CD4-positive, alpha-beta T cell treated with Interleukin-2 at 100 ng/mL for 4 hours (primary cell): ENCODE measurements around the gene KMO.

Experiments used
- DNase-seq: peaks from one replicate; pipeline ENCODE4 v3.0.0-alpha.2; 2020; ENCODE audit warnings: low spot score

Gene KMO

GRCh38 chr1:241532162-241532531, at the start of gene KMO:
KMO (plus strand) TSS chr1:241532378; CDS start chr1:241532445, 67 bp downstream.
- no peak for DNase-seq

DNA sequence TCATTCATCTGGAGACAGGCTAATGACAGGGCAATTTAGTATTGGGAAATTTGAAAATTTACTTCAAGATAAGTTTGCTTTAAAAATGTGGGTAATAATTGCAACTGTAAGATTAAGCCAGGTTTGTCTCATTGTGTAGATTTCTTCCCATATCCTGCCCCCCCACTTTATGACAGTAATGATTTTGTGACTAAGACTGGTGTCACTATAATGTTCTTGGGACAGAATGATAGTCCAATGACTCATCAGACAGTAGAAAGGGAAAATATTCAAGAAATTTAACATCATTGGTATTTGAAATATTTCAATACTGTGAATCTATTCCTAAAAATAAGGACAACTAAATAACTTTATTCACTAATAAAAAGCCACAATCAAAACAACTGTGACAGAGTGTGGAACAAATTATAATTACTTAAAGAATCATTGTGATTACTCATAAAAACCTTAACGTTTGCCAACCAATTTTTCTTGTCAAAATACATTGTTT, 49.4 kb upstream of the KMO start:
- no peak for DNase-seq

DNA sequence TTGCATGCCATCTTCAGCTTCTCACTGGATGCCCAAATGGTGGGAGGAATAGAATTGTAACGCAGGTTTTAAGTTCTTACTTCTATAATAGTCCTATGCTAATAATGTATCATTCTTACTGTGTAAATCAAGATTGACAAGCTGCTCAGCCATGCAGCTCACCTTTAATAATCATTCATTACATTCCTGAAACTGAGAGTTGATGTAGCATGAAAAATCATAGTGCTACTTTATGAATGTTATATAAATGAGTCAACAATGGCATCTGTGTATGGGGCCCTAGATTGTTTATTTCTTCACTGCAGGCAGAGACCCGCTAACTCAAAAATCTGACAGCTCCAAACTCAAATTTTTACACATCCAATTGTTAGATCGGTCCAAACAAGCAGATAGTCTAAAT, 47.0 kb upstream of the KMO start:
- no peak for DNase-seq

GRCh38 chr1:241485554-241485992, 46.6 kb upstream of the KMO start:
- DNase-seq: no peak

DNA sequence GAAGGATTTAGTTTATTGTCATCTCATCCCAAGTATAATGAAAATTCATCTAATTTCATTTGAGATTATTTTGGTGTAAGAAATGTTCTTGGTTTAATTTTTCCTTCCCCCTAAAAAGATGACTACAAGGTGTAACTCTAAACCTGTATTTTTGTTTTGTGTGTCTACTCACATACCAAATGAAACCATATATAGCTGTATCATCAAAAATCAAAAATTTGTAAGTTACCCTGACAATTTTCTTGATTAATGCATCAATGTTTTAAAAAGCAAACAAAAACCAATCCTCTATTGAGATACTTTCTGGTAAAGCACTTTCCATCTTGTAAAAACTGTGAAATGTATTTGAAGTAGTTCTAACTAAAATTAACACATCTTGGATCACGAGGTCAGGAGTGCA, 43.4 kb upstream of the KMO start:
- DNase-seq: no peak

DNA sequence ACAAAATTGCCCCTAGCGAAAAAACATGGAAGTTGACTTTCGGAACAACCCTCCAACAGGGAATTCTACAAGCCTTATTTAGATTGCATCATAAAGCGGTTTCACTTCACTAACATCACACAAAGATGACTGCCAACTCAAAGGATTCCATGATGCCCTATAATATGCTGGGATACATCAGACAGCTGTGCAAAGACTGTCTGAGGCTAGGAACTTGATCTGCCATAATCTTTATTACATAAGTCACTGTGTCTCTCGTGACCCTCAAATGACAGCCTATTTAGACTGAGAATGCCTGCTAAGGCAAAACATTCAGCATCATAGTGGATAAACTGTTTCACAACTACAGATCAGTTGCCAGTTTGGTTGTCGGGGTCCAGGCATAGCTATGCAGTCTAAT, 36.4 kb upstream of the KMO start:
- no peak for DNase-seq

- DNase-seq: no peak
These were observed 32.3 kb upstream of the KMO start for GRCh38 chr1:241499910-241500309.

DNA sequence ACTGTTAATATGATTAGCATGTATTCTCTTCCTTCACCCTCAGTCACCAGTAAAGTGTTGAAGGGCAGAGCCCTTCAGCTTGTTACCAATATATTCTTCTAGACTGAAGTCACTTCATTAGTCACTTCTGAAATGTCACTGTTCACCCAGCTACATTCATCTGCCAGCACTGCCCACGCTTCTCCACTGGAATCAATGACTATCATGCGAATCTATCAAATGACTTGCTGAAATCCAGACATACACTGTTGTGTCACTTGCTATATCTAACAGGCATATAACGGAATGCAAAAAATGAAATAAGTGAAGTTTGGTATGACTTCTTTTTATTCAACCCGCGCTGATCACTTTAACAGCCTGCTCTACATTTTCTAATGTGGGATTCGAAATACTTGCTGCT, 28.7 kb upstream of the KMO start:
- no peak for DNase-seq

DNA sequence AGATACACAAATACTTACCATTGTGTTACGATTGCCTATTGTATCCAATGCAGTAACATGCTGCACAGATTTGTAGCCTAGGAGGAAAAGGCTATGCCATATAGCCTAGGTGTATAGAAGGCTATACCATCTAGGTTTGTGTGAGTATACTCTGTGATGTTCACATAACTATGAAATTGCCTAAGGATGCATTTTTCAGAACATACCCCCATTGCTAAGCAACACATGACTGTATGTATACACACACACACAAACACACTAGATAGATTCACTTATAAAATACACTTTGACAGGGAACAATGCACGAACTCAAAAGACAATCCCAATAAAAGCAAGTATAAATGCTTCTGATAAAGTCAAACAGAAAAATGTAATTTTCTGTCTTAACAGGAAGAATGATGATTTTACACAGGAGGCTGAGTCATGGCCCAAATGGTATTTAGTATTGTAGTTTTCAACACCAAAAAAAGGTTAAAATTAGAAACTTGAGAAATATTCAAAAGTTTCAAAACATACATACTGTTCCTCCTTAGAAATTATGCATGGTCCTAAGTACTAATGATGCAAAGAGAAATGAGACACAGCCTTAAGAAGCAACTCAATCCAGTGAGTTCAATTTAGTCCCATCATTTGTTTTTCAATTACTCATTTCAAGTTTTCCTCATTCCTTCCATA, 24.9 kb upstream of the KMO start:
- DNase-seq: no peak

DNA sequence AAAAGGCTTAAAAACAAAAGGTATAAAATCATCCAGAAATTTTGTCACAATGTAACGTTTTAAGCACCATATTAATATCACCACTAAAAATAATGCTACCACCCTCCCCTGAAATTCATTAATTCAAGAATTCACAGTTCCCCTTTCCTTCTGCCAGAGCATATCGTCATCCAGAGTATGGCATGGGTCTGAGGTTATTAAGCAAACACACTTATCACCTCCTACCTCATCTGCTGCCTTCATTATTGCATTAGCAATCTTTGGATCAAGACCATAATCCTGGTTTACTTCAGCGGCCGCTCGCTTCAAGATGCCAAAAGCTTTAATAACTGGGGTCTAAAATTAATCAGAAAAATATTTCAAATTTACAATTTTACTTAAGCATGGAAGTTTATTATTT, 18.8 kb upstream of the KMO start:
- no peak for DNase-seq

DNA sequence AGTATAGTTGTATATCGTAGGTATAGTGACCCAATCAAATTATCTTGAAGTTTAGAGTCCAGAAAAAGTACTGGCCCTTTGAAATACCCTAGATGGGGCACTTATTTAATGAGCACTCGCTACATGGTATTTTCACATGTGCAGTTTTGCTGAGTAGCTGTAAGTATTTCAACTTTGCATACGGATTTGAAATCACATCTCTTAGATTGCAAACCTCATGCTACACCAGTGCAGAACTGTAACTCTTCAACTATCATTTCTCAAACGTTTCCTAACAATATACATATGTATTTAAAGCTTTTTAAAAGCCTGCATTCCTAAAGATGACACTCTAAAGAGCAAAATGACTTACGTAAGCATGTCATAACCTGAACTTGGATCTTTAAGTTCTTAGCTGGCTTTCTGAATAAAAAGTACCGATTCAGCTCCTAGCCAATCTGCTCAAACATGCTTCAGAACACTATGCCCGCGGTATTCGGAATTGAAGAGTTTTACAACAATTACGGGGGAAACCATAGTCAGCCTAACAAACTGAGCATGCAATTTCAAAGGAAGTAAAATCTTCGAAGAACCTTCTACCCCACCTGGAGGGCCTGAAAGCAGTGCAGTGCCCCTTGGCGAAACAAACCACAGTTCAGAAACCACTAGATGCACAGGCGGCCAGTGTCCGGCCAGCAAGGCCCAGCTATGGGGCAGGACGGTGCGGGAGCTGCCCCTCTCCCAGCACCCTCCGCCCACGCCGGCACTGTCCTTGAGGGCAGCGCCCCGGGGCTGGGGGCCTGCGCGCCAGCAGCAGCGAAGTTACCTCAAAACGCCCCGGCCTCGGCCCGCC, 13.5 kb upstream of the KMO start:
- DNase-seq: no peak

- peak; percentile 97 for DNase-seq
These were observed 12.7 kb upstream of the KMO start, which contains the start of gene FH for GRCh38 chr1:241519308-241520079. FH (minus strand) TSS chr1:241519755; CDS start chr1:241519722, 33 bp downstream.

GRCh38 chr1:241520080-241520465, 12.1 kb upstream of the KMO start:
- no peak for DNase-seq

DNA sequence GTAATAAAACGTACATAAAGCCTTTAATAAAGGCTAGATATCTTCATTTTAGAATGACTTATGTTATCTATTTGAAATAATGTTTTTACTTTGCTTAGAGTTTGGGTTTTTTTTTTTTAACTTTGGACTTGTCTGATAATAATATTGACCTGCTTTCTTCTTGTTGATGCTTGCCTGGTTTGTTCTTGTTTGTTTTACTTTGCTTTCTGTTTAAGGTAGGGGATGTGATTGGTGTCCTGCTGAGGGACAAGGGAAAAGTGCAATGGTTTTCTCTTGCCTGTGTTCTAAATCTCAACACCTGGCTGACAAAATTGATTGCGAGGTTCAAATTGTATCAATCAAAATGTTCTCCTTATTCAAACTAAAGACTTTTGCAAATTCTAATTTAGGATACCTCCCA, 10.5 kb upstream of the KMO start:
- no peak for DNase-seq

- no peak for DNase-seq
These were observed 7.2 kb upstream of the KMO start for GRCh38 chr1:241525026-241525425.

DNA sequence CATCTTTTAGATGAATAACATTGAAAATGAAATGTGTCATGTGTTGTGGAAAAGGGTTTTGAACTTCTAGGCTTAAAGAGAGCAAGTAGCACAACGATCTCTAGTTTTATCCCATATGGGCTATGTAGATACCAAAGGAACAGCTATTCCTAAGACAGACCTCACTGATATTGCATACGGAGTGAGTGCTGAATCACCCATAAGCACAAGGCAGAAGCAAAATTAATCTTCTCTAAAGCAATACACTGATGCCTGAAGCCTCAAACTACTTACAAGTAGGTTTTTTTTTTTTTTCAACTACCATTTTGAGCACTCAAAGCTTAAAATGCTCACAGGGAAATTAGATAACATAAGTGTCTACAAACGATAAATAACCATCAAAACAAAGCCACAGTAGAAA, 5.0 kb upstream of the KMO start:
- no peak for DNase-seq

DNA sequence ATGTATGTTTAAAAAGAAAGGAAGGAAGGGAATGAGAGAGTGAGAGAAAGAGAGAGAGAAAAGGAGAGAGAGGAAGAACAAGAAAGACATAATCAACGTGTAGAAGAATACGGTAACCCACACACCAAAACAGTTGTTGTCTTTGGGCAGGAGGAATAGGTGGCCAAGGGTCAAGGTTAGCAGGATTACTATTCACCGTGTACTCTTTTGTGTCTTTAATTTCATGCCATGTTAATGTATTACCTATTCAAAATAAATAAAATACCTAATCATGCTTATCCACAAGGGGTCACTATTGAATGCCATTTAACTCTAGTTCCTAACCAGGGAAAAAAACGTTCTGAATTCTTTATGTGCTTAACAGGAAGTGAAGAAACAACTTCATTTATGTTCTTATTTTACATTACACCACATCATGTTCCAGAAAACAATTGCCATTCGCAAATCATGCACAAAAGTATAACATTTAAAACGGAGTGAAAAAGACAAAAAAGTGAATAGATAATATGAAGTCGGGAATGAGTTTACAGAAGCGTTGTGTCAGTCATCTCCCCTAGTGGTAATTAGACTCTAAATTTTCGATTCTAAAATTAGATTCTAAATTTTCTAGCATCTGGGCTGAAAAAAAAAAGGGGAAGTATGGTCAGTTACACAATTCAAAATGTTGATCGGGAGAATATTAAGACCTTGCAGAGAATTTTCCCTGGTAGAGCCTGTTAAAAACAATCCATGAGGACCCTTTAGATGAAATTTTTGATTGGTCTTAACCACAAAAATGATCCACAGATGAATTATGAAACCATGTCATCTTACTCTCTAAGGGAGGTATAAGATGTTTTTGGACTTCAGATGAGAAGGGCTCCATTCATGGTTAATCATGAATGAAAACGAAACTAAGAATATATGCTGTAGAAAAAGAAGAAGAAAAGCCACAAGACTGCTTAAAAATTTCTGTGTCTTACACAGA, 700 bp upstream of the KMO start:
- peak; percentile 72 for DNase-seq

DNA sequence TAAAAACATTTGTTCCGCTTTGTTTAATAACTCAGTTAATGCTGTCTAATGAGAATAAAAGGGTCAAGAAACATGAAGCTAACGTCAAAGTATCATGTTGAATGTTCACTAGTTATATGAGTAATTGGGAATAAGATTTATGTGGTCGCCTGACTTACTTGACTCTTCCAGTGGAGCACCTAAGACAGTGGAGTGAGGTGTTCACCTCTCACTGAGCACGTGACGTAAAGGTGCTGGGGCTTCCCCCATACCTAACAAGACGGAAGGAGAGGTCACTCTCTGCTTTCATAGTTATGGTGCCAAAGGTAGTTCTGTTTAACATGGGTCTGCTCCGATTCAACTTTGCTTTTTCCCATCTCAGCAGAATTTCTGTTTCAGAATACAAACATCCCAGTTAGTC, 686 bp downstream of the KMO start:
- no peak for DNase-seq

- no peak for DNase-seq
These were observed 1.3 kb downstream of the KMO start for GRCh38 chr1:241533326-241534115.

- DNase-seq: no peak
These were observed 4.1 kb downstream of the KMO start for GRCh38 chr1:241536304-241536703.

DNA sequence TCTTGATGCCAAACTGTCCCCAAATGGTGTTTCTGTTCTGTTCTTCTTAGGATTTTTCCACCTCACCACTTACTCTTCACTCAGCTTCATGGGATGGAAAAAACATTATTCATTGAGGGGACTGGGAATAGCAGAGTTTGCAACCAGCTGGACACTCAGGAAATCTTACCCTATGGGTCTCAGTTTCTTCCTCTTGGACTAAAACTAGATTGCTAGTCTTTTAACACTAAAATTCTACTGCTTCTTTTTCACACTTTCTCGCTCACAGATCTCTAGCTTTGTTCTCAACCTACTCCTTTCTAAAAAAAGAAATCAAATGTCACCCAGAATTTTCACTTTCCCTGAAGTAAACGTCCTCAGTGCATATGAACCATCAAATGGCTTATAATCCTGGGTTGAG, 4.8 kb downstream of the KMO start:
- DNase-seq: no peak
